H1 (cell line): ENCODE data around the gene PROSER1.

ENCODE experiments used
- CBX8 ChIP-seq: fragments of 300-800, 300-1000 bp; sonication (generic); IDR thresholded peaks from 2 replicates; pipeline ENCODE4 v1.7.1; 2016; ENCODE audit warnings: low read depth, low read length, borderline replicate concordance
- CTCF ChIP-seq, 3 experiments: IDR thresholded peaks; 1 replicate in 2 of 3; 2 replicates in 1 of 3; pipeline versions ENCODE4 v1.5.1 to v1.6.1; 2011; ENCODE audit warnings: low read length in 3 of 3, mild to moderate bottlenecking in 3 of 3, inconsistent platforms in 2 of 3, low read depth in 1 of 3, moderate library complexity in 1 of 3; ENCODE audit not compliant: insufficient read depth in 1 of 3; ENCODE audit errors: control extremely low read depth in 1 of 3
- EP300 ChIP-seq, 2 experiments: IDR thresholded peaks; 1 replicate in 1 of 2; 2 replicates in 1 of 2; pipeline ENCODE4 v1.6.1; 2011 to 2012; ENCODE audit warnings: low read depth in 2 of 2, low read length in 2 of 2, mild to moderate bottlenecking in 2 of 2, borderline replicate concordance in 1 of 2, inconsistent platforms in 1 of 2, moderate library complexity in 1 of 2
- GABPA ChIP-seq: IDR thresholded peaks from 2 replicates; pipeline ENCODE4 v1.6.1; 2011; ENCODE audit warnings: mild to moderate bottlenecking, low read length, moderate library complexity, borderline replicate concordance; ENCODE audit not compliant: insufficient read depth
- JUND ChIP-seq: IDR thresholded peaks from 2 replicates; pipeline ENCODE4 v1.6.1; 2011; ENCODE audit warnings: mild to moderate bottlenecking, improper control_type of control experiment, low read length
- POLR2A ChIP-seq, 2 experiments: IDR thresholded peaks; 1 replicate in 1 of 2; 2 replicates in 1 of 2; pipeline ENCODE4 v1.6.1; 2011; ENCODE audit warnings: low read depth in 2 of 2, low read length in 2 of 2, mild to moderate bottlenecking in 2 of 2; ENCODE audit errors: control extremely low read depth in 1 of 2
- ZNF274 ChIP-seq: IDR thresholded peaks from 2 replicates; pipeline ENCODE4 v1.7.0; 2012; ENCODE audit warnings: low read length, borderline replicate concordance; ENCODE audit errors: extremely low read depth

DNA sequence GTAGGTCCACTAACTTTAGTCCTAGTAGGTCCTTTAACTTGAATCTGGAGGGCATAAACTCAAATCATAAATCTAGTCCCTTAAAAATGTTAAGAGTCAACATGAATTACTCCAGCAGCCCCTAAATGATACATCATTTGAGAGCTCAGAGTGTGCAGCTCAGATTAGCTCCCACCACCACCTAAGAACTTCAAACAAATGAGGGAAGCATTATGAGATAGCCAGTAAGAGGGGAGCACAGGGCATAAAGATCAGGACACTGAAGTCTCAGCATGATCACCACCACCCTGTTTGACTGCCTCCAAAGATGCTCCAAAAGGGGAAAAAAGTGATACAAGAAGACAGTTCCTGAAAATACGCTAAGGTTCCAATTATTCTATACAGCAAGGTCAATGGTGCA, 5.7 kb downstream of the PROSER1 start:
- TF ChIP-seq GABPA: no peak
- no peak for TF ChIP-seq CTCF (IDR thresholded peaks at IDR 0.05; ENCODE audit: control extremely low read depth in 1 of 3, insufficient read depth in 1 of 3, low read depth in 1 of 3, low read length in 3 of 3)
- TF ChIP-seq JUND: no peak
- no peak for TF ChIP-seq POLR2A (IDR thresholded peaks at IDR 0.05; ENCODE audit: control extremely low read depth in 1 of 2, low read depth in 2 of 2, low read length in 2 of 2)
- no peak for TF ChIP-seq ZNF274
- no peak for TF ChIP-seq EP300 (IDR thresholded peaks at IDR 0.05; ENCODE audit: borderline replicate concordance in 1 of 2, low read depth in 2 of 2, low read length in 2 of 2)
- TF ChIP-seq CBX8: no peak
